GM12878 (cell line): ENCODE data around the gene BRME1. TPM values are rescaled to one million over a fixed set of nuclear protein-coding genes. Genes with fewer than 3 reads are reported as not detected.
A peak's percentile ranks its signal among the peaks of the same experiment; 100 is the strongest.

Experiments
- ASH2L ChIP-seq: fragments of 300-600, 200-600 bp; sonication (generic); IDR thresholded peaks from 2 replicates; pipeline ENCODE4 v1.6.1; 2017; ENCODE audit warnings: low read depth, mild to moderate bottlenecking, borderline replicate concordance
- ATF2 ChIP-seq: IDR thresholded peaks from 2 replicates; pipeline ENCODE4 v1.6.1; 2012; ENCODE audit warnings: low read length, inconsistent platforms
- BRCA1 ChIP-seq: IDR thresholded peaks from 2 replicates; pipeline ENCODE4 v1.6.1; 2011; ENCODE audit warnings: low read depth, low read length, improper control_type of control experiment
- CUX1 ChIP-seq: IDR thresholded peaks from 2 replicates; pipeline ENCODE4 v1.6.1; 2012; ENCODE audit warnings: improper control_type of control experiment, low read depth, low read length; ENCODE audit not compliant: insufficient replicate concordance
- E4F1 ChIP-seq: fragments of 450-650 bp; IDR thresholded peaks from 2 replicates; pipeline ENCODE4 v1.6.1; 2018; ENCODE audit warnings: borderline replicate concordance, mild to moderate bottlenecking; ENCODE audit not compliant: partially characterized antibody
- EGR1 ChIP-seq, 2 experiments: IDR thresholded peaks; 1 replicate in 1 of 2; 2 replicates in 1 of 2; pipeline ENCODE4 v1.6.1; 2011 to 2012; ENCODE audit warnings: low read depth in 2 of 2, low read length in 2 of 2, borderline replicate concordance in 1 of 2, mild to moderate bottlenecking in 1 of 2, moderate library complexity in 1 of 2
- GATAD2B ChIP-seq: fragments of 450-650 bp; conservative IDR thresholded peaks from 2 replicates; pipeline ENCODE4 v1.6.1; 2017; ENCODE audit warnings: low read depth, mild to moderate bottlenecking, moderate library complexity
- IKZF1 ChIP-seq: fragments of 450-650 bp; conservative IDR thresholded peaks from 2 replicates; pipeline ENCODE4 v1.6.1; 2017; ENCODE audit warnings: antibody characterized with exemption, mild to moderate bottlenecking
- IRF3 ChIP-seq: fragments of 450-650 bp; IDR thresholded peaks from 2 replicates; pipeline ENCODE4 v1.6.1; 2014; ENCODE audit warnings: mild to moderate bottlenecking
- MYB ChIP-seq: fragments of 150-350 bp; IDR thresholded peaks from 2 replicates; pipeline ENCODE4 v1.6.1; 2014; ENCODE audit warnings: mild to moderate bottlenecking, low read depth, low read length, borderline replicate concordance
- NKRF ChIP-seq: fragments of 450-650 bp; conservative IDR thresholded peaks from 2 replicates; pipeline ENCODE4 v1.6.1; 2017; ENCODE audit warnings: mild to moderate bottlenecking, moderate library complexity
- NR2C1 ChIP-seq: fragments of 450-650 bp; IDR thresholded peaks from 2 replicates; pipeline ENCODE4 v1.6.1; 2017; ENCODE audit warnings: antibody characterized with exemption, mild to moderate bottlenecking, moderate library complexity
- RAD51 ChIP-seq: fragments of 450-650 bp; IDR thresholded peaks from 2 replicates; pipeline ENCODE4 v1.6.1; 2016; ENCODE audit warnings: moderate library complexity, mild to moderate bottlenecking, inconsistent platforms
- RB1 ChIP-seq: fragments of 450-650 bp; formaldehyde crosslinking; IDR thresholded peaks from 2 replicates; pipeline ENCODE4 v1.6.1; 2017; ENCODE audit warnings: mild to moderate bottlenecking, borderline replicate concordance
- RELA ChIP-seq: fragments of 450-650 bp; IDR thresholded peaks from 2 replicates; pipeline ENCODE4 v1.8.0; 2014; ENCODE audit warnings: borderline replicate concordance; ENCODE audit not compliant: partially characterized antibody
- TCF7 ChIP-seq: IDR thresholded peaks from 2 replicates; pipeline ENCODE4 v1.6.1; 2014; ENCODE audit warnings: antibody characterized with exemption, borderline replicate concordance
- polyA plus RNA-seq, 11 experiments: library from polyadenylated mRNA; depleted of rRNA in 4 of 11; unstranded in 6 of 11; stranded (reverse) in 5 of 11; fragments of >200 nt; fragmentation: Nextera tagmentation in 4 of 11; fragmentation: Illumina TruSeq in 1 of 11; extraction: Ambion mirVana in 4 of 11; extraction: Trizol in 1 of 11; gene quantifications; 1 replicate in 1 of 11; 2 replicates in 10 of 11; pipeline versions ENCODE4 v1.2.1 to v1.2.3, GENCODE V29; 2011 to 2016; ENCODE audit warnings: inconsistent platforms in 2 of 11, missing spikeins in 2 of 11, low read depth in 1 of 11
- total RNA-seq, 4 experiments: library from RNA; depleted of rRNA in 3 of 4; stranded (reverse); fragments of >200 nt in 3 of 4; fragmentation: Illumina TruSeq in 1 of 4; extraction: Trizol in 1 of 4; gene quantifications; 2 replicates each; pipeline versions ENCODE4 v1.2.1 to v1.2.3, GENCODE V29; 2013 to 2021

BRME1 gene
- total and polyA plus RNA-seq, 10 of the 15 experiments (the other 5 are each of a cell fraction or from before 2014, with no cell fraction given), result 0.07 to 2.2 (median 1.1) TPM; not detected in 1

- TF ChIP-seq ATF2 (no peak), EGR1 (IDR thresholded peaks at IDR 0.05; ENCODE audit: borderline replicate concordance in 1 of 2, low read depth in 2 of 2, low read length in 2 of 2) (peak in 1 of 2 experiments; percentile 59; a peak in 1 of 3 replicates), RELA (peak; percentile 15), GATAD2B (peak; percentile 89), RB1 (peak; percentile 61; the same call in 1 of the 2 replicates), RAD51 (peak; percentile 38; the same call in 1 of the 2 replicates), CUX1 (no peak), NR2C1 (peak; percentile 17; the same call in 1 of the 2 replicates), BRCA1 (no peak), IKZF1 (peak; percentile 67), TCF7 (no peak), E4F1 (no peak), ASH2L (no peak), IRF3 (no peak), NKRF (peak; percentile 92), MYB (no peak)
These were observed 63.4 kb downstream of the BRME1 start (continued) for GRCh38 chr19:13842291-13843103.
